GM18507 (cell line): ENCODE data around the gene MARVELD2.
A peak's percentile ranks its signal among the peaks of the same experiment; 100 is the strongest.
"Not testable (repeated sequence)": the region's sequence is repeated elsewhere in the genome, so short reads cannot be mapped to it uniquely, and the experiment has no call there.

ENCODE experiments used
- DNase-seq: peaks from one replicate; pipeline ENCODE4 v3.0.0; 2011; ENCODE audit warnings: low read depth; ENCODE audit not compliant: insufficient read length; ENCODE audit errors: extremely low spot score
- FAIRE-seq: peaks from 2 replicates; lab custom pipeline; 2011; peaks lifted over from hg19 to GRCh38; lab: Jason Lieb, UNC

The MARVELD2 gene

DNA sequence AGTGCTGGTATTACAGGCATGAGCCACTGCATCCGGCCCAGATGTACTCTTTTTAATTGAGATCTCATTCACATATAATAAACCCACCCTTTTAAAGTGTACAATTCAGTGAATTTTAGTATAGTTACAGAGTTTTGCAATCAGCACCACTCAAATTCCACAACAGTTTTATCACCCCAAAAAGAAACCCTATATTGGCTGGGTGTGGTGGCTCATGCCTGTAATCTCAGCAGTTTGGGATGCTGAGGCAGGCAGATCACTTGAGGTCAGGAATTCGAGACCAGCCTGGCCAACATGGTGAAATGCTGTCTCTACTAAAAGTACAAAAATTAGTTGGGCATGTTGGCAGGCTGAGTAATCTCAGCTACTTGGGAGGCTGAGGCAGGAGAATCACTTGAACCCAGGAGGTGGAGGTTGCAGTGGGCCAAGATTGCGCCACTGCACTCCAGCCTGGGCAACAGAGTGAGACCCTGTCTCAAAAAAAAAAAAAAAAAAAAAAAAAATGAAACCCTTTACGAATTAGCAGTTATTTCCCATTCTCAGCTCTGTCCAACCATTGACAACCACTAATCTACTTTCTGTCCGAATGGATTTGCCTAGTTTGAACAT, 20.5 kb downstream of the MARVELD2 start:
- not testable (repeated sequence) for DNase-seq

GRCh38 chr5:69444127-69444754, 29.3 kb downstream of the MARVELD2 start:
- FAIRE-seq: no peak
- no peak for DNase-seq

More for the DNA sequence above, 20.5 kb downstream of the MARVELD2 start:
- FAIRE-seq: not testable (repeated sequence)

GRCh38 chr5:69449511-69449910, 34.6 kb downstream of the MARVELD2 start:
- DNase-seq: no peak
- FAIRE-seq: no peak

DNA sequence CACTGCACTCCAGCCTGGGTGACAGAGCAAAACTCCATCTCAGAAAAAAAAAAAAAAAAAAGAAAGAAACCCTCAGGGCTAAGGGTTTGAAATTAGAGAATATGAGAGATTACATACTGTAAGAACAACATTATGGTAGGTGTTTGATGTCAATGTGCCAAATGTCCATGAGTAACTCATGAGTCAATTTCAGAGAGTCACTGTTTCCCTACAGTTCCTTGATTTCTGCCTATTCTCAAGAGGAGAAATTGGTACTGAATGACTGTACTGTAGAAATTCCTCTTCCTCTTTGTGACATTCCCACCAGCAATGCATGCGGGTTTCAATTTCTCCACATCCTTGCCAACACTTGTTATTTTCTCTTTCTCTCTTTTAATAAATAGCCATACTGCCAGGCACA, 35.2 kb downstream of the MARVELD2 start:
- FAIRE-seq: no peak
- DNase-seq: no peak

GRCh38 chr5:69450527-69450926, 35.6 kb downstream of the MARVELD2 start:
- not testable (repeated sequence) for DNase-seq, FAIRE-seq

GRCh38 chr5:69451941-69452647, 37.2 kb downstream of the MARVELD2 start:
- no peak for FAIRE-seq
- no peak for DNase-seq

DNA sequence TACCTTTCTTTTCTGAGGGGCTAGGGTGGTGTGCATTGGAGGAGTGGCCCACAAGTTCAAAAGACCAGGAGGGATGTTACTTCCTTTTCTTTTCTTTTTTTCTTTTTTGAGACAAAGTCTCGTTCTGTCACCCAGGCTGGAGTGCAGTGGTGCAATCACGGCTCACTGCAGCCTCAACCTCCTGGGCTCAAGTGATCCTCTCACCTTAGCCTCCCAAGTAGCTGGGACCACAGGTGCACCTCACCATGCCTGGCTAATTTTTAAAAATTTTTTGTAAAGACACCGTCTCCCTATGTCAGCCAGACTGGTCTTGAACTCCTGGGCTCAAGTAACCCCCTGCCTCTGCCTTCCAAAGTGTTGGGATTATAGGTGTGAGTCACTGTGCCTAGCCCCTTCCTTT, 38.6 kb downstream of the MARVELD2 start:
- DNase-seq, FAIRE-seq: not testable (repeated sequence)

GRCh38 chr5:69454460-69455249, 39.7 kb downstream of the MARVELD2 start:
- FAIRE-seq: no peak
- DNase-seq: no peak

- not testable (repeated sequence) for FAIRE-seq, DNase-seq
Measured at GRCh38 chr5:69455428-69455988, 40.6 kb downstream of the MARVELD2 start.

- DNase-seq (no peak), FAIRE-seq (no peak)
Measured at GRCh38 chr5:69462170-69462569, 47.3 kb downstream of the MARVELD2 start.

DNA sequence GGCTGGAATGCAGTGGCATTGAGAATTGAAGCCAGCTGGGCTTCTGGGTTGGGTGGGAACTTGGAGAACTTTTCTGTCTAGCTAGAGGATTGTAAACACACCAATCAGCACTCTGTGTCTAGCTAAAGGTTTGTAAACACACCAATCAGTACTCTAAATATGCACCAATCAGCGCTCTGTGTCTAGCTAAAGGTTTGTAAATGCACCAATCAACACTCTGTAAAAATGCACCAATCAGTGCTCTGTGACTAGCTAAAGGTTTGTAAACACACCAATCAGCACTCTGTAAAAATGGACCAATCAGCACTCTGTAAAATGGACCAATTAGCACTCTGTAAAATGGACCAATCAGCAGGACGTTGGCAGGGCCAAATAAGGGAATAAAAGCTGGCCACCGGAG, 51.5 kb downstream of the MARVELD2 start:
- not testable (repeated sequence) for FAIRE-seq, DNase-seq

- FAIRE-seq (peak; percentile 67), DNase-seq (no peak)
Measured at GRCh38 chr5:69467442-69468225, 52.7 kb downstream of the MARVELD2 start.

- no peak for FAIRE-seq
- DNase-seq: no peak
Measured at GRCh38 chr5:69468631-69469030, 53.7 kb downstream of the MARVELD2 start.

DNA sequence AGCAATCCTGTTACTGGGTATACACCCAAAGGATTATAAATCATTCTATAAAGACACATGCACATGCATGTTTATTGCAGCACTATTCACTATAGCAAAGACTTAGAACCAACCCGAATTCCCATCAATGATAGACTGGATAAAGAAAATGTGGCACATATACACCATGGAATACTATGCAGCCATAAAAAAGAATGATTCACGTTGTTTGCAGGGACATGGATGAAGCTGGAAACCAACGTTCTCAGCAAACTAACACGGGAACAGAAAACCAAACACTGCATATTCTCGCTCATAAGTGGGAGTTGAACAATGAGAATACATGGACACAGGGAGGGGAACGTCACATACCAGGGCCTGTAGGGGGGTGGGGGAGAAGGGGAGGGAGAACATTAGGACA, 56.6 kb downstream of the MARVELD2 start:
- FAIRE-seq, DNase-seq: not testable (repeated sequence)

DNA sequence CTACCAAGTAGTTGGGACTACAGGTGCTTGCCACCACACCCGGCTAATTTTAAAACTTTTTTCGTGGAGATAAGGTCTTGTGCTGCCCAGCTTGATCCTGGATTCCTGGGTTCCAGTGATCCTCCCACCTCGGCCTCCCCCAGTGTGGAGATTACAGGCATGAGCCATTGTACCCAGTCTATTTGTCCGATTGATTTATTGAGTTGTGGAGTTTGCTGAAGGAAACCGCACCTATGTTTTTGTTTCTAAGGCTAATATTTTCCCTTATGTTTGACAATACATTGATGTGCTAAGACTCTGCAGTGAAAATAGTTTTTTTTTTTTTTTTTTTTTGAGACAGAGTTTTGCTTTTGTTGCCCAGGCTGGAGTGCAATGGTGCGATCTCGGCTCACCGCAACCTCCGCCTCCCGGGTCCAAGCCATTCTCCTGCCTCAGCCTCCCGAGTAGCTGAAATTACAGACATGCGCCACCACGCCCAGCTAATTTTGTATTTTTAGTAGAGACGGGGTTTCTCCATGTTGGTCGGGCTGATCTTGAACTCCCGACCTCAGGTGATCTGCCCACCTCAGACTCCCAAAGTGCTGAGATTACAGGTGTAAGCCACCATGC, 57.7 kb downstream of the MARVELD2 start:
- not testable (repeated sequence) for DNase-seq, FAIRE-seq

GRCh38 chr5:69477170-69477569, 62.3 kb downstream of the MARVELD2 start:
- FAIRE-seq: no peak
- no peak for DNase-seq

DNA sequence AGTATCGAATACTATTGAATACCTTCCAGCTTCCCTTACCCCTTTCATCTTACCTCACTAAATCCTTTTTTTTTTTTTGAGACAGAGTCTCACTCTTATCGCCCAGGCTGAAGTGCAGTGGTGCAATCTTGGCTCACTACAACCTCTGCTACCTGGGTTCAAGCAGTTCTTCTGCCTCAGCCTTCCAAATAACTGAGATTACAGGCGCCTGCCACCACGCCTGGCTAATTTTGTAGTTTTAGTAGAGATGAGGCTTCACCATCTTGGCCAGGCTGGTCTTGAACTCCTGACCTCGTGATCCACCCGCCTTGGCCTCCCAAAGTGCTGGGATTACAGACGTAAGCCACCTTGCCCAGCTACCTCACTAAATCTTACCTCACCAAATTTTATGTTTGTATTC, 63.4 kb downstream of the MARVELD2 start:
- DNase-seq, FAIRE-seq: not testable (repeated sequence)

DNA sequence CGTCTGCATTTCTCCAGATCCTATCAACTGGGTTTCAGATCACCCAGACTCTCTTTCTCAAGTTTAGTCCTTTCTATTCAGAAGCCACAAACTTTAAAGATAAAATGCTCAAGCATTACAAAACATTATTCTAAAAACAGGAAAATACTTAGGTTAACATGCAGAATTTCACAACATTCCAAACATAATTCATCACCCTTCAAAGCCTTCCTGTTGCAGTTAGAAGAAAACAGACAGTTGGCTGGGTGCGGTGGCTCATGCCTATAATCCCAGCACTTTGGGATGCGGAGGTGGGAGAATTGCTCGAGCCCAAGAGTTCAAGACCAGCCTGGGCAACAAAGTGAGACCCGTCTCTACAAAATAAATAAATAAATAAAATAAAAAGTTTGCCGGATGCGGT, 70.0 kb downstream of the MARVELD2 start:
- DNase-seq (no peak), FAIRE-seq (no peak)
